Kidney epithelial cell (primary cell): Measurements from ENCODE around the gene PHF1. TPM values are rescaled to one million over a fixed set of nuclear protein-coding genes. Genes with fewer than 3 reads are reported as not detected.
"Not testable (repeated sequence)": the region's sequence is repeated elsewhere in the genome, so short reads cannot be mapped to it uniquely, and the experiment has no call there.

Experiments used
- DNase-seq: peaks from one replicate; pipeline ENCODE4 v3.0.0-alpha.2; 2010; ENCODE audit warnings: low read depth
- H3K27me3 ChIP-seq: 2 replicates; pipeline ENCODE4 v1.6.0; 2011; ENCODE audit warnings: low read length; ENCODE audit not compliant: control insufficient read depth, insufficient read depth
- H3K36me3 ChIP-seq: 2 replicates; pipeline ENCODE4 v1.5.1; 2011; ENCODE audit warnings: low read length; ENCODE audit not compliant: control insufficient read depth, insufficient read depth
- H3K4me3 ChIP-seq: 2 replicates; pipeline ENCODE4 v1.5.1; 2011; ENCODE audit warnings: low read depth, mild to moderate bottlenecking, control low read depth, low read length
- CTCF ChIP-seq: IDR thresholded peaks from 2 replicates; pipeline ENCODE4 v1.5.1; 2011; ENCODE audit warnings: mild to moderate bottlenecking, moderate library complexity, low read length, control low read depth, inconsistent platforms; ENCODE audit not compliant: insufficient read depth, poor library complexity, severe bottlenecking
- total RNA-seq: library from RNA; depleted of rRNA; stranded (reverse); fragments of >200 nt; gene quantifications from 2 replicates; pipeline ENCODE4 v1.2.3, GENCODE V29; 2015

The PHF1 gene
- total RNA-seq, 1 donor from 2014 or later: 27.9 TPM

GRCh38 chr6:33392595-33392948 is 18.2 kb upstream of the PHF1 start:
- no peak for DNase-seq
- Histone ChIP-seq H3K36me3 (no peaks in the 10 kb centered on the region), H3K27me3 (no peaks in the 10 kb centered on the region), H3K4me3 (peak overlapping the region; percentile 99)
- no peak for TF ChIP-seq CTCF

- no peak for TF ChIP-seq CTCF
- no peak for DNase-seq
- H3K27me3 ChIP-seq: no peaks in the 10 kb centered on the region
- H3K4me3 ChIP-seq: peak overlapping the region; percentile 99
- H3K36me3 ChIP-seq: no peaks in the 10 kb centered on the region
These were observed 17.8 kb upstream of the PHF1 start for GRCh38 chr6:33392979-33393378.

- Histone ChIP-seq H3K4me3 (no peak overlapping the region), H3K27me3 (no peaks in the 10 kb centered on the region), H3K36me3 (no peaks in the 10 kb centered on the region)
- no peak for DNase-seq
- TF ChIP-seq CTCF: no peak
These were observed 13.3 kb upstream of the PHF1 start for GRCh38 chr6:33397541-33397940.

- not testable (repeated sequence) for DNase-seq, H3K4me3 ChIP-seq, H3K27me3 ChIP-seq, H3K36me3 ChIP-seq
These were observed 12.2 kb upstream of the PHF1 start for GRCh38 chr6:33398601-33399000.

GRCh38 chr6:33399881-33400280 is 10.9 kb upstream of the PHF1 start:
- DNase-seq, H3K27me3 ChIP-seq, H3K36me3 ChIP-seq, H3K4me3 ChIP-seq: not testable (repeated sequence)

GRCh38 chr6:33404884-33405283 is 5.9 kb upstream of the PHF1 start:
- Histone ChIP-seq H3K4me3 (no peak overlapping the region), H3K27me3 (no peaks in the 10 kb centered on the region), H3K36me3 (peaks cover 6% of the 10 kb centered on the region)
- no peak for TF ChIP-seq CTCF
- no peak for DNase-seq

- Histone ChIP-seq H3K27me3 (no peaks in the 10 kb centered on the region), H3K36me3 (peaks cover 6% of the 10 kb centered on the region), H3K4me3 (no peak overlapping the region)
- TF ChIP-seq CTCF: no peak
- DNase-seq: no peak
These were observed 5.4 kb upstream of the PHF1 start for GRCh38 chr6:33405386-33405940.
